GM04504 (cell line): ENCODE data around the gene IFITM1.
"Not testable (repeated sequence)": the region's sequence is repeated elsewhere in the genome, so short reads cannot be mapped to it uniquely, and the experiment has no call there.

Source experiments
- DNase-seq: peaks from one replicate; pipeline ENCODE4 v3.0.0-alpha.2; 2012; ENCODE audit warnings: low read depth

IFITM1 gene

DNA sequence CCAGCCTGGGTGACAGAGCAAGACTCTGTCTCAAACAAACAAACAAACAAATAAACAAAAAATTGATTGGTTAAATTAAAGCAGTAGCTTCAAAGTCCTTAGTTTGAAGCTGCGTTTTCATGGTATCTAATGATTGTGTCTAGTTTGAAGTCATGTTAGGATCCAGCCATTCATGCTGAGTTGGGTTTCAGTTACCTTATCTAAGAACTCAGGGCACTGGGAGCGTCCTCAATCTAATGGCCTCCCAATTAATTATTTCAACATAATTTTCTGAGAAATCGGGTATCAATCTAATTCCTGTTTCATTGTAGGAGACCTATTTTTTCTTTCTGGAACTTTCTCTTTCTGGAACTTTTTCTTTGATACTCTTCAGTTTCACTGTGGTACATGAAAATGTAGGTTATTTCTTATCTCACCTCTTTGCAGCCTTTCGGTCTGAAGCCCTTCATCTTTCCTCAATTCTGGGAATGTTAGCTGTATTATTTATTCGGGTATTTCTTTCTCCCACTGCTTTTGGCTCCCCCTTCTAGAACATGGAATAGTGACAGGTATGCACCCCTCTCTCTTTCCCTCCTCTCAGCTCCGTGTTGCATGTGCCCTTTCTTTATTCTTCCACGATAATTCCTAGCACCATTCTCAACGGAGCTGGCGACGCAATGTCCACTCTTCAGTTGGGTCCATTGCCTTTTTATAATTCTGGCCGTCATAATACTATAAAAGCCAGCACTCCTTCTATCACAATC lies 31.2 kb downstream of the IFITM1 start:
- DNase-seq, result no peak

DNA sequence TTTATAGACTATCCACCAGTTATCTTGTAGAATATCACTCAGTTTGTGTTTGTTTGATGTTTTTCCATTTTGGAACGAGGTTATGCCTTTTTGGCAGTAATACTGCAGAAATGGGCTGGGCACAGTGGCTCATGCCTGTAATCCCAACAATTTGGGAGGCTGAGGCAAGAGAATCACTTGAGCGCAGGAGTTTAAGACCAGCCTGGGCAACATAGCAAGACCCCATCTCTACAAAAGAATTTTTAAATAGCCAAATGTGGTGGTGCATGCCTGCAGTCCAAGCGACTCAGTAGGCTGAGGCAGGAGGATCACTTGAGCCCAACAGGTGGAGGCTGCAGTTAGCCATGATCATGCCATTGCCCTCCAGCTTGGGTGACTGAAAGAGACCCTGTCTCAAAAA lies 32.7 kb downstream of the IFITM1 start:
- DNase-seq, result no peak

DNA sequence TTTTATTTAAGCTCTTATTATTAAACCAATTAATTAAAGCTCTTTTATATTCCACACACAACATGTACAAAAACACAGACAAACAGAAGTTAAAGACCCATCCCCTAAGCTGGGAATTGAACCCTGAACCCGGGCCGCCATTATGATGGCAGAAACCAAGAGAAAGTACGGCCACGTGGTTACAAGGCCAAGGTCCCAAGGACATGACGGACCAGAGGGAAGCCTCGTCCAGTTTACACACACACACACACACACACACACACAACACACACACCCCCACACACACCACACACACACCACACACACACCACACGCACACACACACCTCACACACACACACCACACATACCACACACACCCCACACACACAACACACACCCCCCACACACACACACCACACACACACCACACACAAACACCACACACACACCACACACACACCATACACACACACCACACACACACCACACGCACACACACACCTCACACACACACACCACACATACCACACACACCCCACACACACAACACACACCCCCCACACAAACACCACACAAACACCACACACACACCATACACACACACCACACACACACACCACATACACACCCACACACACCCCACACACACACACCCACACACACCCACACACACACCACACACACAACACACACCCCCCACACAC lies 35.6 kb downstream of the IFITM1 start:
- not testable (repeated sequence) for DNase-seq

DNA sequence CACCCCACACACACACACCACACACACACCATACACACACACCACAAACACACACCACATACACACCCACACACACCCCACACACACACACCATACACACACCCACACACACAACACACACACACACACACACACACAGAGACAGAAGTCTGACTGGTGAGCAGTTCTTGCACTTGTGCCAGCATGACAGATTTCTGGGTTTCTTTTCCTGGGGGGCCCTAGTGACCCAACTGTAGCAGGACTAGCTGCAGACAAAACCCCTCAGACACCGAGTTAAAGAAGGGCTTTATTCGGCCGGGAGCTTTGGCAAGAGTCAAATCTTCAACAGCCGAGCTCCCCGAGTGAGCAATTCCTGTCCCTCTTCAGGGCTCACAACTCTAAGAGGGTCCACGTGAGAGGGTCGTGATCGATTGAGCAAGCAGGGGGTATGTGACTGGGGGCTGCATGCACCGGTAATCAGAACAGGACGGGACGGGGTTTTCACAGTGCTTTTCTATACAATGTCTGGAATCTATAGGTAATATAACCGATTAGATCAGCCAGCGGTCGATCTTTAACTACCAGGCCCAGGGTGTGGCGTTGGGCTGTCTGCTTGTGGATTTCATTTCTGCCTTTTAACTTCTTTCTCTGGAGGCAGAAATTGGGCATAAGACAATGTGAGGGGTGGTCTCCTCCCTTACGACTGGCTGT lies 36.3 kb downstream of the IFITM1 start:
- not testable (repeated sequence) for DNase-seq

DNA sequence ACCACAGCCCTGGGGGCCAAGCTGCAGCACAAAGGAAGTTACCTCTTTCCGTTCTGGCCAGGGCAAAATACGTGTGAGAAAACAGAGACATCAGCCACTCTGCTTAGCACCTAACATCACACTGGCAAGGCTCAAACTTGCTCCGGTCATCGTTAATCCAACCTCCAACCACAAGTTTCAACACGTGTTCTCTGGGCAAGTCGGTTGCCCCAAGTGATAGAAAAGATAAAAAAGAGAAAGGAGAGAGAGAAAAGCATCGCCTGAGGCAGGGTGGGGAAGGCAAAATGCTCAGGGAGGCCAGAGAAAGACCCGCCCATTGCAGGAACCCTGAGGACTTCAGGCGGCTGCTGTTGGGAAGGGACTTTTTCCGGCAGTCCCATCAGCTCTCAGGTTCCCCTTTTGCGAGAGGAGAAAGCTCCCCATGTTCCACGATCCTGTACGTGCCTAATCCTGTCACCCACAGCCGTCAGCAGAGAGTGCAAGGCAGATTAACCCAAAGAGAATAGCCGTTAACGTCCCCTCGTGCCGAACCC lies 36.9 kb downstream of the IFITM1 start:
- no peak for DNase-seq

DNA sequence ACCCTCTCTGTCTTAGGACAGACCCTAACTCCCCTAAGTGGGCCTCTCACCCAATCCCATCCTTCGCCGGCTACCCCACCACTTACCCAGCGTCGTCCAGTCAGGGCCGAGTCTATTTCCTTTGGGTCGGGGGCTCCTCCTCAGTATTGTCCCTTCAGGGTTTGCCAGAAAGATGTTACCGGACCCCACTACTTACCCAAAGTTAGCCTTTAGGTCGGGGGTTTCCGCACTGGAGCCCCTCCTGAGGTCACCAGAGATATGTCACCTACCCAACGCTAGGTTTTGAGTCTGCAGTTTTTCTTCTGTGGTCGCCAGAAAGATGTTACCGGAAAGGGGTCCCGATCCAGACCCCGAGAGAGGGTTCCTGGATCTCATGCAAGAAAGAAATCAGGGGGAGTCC lies 37.6 kb downstream of the IFITM1 start:
- no peak for DNase-seq

DNA sequence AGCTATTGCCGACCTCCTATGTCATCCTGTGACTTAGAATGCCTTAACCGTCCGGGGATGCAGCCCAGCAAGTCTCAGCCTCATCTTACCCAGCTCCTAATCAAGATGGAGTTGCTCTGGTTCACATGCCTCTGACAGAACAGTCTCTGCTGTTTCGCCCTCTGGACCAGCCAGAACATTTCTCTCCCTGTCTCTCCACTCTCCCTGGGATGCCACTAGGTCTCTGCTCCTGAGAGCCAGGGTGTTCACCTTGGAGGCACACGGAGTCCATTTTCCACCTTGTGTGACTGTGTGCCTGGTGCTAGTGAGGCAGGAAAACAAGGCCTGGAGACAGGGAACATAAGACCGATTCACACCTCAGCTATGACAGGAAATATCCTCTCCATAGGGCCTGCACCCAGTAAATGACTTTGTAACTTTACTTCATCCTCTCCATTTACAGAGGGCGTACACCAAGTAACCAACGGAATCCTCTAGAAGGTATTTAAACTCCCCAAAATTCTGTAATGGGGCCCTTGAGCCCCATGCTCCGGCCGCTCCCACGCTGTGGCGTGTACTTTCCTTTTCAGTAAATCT lies 38.7 kb downstream of the IFITM1 start:
- no peak for DNase-seq

DNA sequence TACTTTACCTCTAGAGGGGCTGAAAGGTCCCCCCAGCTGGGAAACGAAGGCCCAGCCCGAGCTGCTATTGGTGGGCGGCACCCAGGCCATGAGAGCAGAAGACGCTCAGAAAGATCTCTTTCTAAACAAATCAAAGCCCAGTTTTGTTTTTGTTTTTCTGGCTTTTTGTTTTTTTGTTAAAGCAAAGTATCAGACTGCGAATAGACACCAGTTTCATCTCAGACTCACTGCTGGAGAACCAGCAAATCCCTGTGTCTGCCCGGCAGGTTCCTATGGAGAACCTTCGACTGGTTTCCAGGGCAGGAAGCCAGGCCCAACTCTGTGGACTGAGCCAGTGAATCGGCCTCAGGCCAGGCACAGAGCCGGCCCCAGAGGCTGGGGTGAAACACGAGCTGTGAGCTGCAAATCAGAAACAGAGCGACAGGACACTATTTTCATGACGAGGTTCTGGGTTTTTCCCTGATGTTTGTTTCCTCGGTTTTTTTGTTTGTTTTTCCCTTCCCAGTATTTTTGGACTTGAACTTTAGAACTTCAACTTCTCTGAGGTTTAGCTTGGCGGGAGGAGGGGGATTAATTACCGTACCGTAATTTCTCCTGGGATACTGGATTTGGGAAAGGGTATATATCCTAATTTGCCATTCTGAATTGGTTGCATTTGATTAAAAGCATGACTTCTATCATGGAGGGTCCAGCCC lies 39.5 kb downstream of the IFITM1 start:
- DNase-seq, result peak; percentile 80

DNA sequence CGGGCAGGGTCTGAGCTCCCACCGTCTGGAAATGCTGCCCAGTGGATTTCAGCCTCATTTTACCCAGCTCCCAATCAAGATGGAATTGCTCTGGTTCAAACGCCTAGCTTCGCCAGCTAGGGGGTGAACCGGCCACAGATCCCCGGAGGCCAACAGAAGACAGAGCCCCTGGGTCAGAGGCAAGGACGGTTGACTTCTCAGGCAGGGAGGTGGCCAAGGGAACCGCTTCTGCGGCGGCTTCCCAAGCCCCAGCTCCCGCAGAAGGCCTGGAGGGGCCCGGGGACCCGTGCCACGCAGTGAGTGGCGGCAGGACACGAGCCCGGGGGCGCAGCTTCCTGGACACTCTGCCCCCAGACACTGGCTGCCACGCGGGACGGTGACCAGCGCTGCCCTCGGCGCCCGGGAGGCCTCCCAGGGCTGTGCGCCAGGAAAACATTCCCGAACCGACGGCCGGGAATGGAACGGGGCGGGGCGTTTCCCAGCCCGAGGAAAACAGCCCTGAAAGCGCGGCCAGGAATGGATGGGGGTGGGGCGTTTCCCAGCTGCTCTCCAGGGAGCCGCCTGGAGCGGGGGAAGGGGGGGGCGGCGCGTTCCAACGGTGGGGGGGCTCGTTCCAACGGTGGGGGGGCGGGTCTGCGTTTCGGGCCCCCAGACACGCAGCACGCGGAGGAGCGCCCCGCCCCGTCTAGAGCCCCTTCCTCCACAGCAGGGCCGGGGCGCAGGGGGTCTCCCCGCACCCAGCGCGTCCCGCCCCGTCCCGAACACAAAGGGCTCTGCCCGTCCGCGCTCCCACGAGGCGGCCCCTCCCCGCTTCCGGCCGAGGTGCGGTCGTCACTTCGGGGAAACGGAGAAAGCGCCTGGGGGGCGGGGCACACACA lies 42.0 kb downstream of the IFITM1 start:
- DNase-seq, result peak; percentile 91

DNA sequence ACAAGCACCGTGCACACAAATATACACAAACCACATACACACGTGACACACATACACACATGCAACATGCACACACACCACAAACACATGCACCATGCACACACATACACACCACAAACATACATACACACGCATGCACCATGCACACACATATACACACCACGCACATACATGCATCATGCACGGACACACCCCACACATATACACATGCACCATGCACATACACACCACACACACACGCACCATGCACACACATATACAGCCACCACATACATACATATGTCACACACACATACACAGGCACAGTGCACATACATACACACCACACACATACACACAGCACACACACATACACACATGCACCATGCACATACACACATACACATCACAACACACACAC lies 42.8 kb downstream of the IFITM1 start:
- no peak for DNase-seq

DNA sequence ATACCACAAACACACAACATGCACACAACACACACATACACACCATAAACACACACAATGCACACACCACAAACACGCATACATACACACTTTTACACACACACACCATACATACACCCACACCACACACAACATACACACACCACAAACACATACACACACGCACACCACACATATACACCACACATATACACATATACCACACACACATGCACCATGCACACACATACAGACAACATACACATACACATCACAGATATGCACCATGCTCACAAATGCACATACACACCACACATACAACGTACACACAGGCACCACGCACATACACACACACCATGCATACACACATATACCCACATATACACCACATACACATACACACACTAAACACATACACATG lies 43.7 kb downstream of the IFITM1 start:
- no peak for DNase-seq

DNA sequence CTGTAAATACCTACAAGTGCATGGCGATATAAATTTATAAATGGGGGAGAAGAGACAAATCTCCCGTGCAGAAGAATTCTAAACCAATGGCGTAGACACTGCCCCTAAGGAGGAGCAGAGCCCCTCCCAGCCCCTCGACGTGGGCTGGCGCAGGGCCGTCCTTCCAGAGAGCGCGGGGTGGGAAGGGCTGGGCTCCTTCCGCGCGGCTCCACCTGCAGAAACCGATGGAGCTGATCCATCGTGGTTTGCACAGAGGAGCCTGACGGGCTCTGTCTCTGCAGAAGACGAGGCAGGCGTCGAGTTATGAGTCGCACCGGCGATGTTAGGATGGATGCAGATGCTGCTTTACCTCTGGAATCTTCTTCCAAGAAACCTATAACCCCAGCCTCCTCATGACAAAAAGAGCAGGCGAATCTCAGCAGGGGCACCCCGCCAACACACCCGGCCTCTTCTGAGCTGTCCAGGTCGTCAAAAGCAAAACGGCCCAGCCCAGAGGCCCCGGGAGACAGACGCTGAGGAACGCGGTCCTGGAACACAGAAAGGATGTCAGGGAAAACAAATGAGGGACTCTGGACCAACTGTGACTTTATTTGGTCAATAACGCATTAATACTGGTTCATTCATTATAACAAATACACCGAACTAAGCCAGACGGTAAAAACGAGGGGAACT lies 44.4 kb downstream of the IFITM1 start:
- no peak for DNase-seq

DNA sequence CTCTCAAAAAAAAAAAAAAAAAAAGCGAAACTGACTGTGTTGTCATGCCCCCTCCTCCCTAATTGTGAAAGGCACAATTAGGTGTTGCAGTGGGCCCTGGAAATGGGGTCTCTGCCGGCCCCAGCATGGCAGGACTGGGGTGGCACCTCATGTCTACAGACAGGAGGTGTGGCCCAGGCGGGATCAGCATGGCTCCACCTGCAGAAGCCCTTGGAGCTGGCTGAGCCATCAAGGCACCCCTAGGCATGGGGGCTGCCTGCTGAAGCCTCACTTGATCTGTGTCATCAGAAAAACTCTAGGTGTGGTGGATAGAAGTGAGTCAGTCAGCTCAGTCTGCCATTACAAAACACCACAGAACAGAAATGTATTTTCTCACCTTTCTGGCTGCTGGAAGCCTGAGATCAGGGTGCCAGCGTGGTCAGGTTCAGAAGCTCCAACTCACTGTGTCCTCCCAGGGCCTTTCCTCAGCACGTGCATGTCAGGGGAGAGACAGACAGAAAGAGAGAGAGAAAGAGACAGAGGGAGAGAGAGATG lies 45.4 kb downstream of the IFITM1 start:
- no peak for DNase-seq

DNA sequence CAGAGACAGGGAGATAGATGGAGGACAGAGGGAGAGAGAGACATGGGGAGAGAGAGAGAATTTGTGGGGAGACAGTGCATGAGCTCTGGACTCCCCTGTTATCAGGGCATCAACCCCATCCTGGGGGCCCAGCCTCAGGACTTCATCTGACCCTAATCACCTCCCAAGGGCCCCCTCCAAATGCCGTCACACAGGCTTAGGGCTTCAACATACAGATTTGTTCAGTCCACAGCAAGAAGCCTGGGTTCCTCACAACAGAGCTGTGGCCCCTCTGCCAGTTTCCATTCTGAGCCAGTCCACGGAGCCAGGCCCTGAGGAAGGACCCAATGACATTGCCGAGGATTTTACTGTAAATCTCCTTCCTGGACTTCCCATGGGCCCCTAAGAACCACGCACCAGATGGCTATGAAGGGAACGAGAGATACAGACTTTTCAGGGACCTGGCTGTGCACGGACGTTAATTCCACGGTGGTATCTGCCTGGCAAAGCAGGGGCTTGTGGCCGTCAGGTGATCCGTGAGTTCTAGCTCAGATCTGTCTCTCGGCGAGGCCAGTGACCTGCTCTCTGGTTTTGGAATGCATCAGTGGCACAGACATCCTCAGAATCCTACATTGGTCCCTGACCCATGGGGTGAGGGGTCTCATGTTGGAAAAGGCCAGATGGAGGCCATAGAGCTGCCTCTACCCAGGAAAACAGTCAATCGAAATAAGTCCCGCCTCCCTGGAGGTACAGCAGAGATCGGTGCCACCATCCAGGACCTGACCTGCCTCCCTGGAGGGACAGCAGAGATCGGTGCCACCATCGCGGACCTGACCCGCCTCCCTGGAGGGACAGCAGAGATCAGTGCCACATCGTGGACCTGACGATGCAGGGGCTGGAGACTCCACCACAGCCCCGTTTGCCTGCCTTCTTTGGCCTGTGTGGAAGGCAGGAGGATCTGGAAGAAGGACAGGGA lies 46.8 kb downstream of the IFITM1 start:
- DNase-seq, result no peak

DNA sequence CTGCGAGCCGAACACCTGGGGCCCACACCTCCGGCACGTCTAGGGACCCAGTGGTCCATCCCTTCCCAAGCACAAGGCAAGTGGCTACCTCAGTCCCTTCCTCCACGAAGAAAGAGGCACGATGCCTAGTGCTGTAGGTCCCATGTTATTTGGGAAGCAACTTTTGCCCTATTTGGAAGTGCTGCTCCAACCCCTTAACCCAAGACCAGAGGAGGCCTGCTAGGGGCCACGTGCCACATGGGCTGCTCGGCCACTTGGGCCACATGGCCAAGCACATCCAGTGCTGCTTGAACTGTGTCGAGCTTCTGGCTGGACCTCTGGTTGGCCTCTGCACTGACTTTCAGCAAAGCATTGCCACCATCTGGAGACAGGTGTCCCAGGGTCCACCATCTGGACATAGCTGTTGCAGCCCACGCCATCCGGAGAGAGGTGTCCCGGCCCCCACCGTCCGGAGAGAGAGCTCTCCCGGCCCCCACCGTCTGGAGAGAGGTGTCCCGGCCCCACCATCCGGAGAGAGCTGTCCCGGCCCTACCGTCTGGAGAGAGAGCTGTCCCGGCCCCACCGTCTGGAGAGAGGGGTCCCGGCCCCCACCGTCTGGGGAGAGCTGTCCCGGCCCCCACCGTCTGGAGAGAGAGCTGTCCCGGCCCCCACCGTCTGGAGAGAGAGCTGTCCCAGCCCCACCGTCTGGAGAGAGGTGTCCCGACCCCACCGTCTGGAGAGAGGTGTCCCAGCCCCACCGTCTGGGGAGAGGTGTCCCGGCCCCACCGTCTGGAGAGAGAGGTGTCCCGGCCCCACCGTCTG lies 49.0 kb downstream of the IFITM1 start:
- DNase-seq, result no peak

DNA sequence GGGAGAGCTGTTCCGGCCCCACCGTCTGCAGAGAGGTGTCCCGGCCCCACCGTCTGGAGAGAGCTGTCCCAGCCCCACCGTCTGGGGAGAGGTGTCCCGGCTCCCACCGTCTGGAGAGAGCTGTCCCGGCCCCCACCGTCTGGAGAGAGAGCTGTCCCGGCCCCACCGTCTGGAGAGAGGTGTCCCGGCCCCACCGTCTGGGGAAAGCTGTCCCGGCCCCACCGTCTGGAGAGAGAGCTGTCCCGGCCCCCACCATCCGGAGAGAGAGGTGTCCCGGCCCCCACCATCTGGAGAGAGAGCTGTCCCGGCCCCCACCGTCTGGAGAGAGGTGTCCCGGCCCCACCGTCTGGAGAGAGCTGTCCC lies 49.6 kb downstream of the IFITM1 start:
- DNase-seq, result not testable (repeated sequence)

DNA sequence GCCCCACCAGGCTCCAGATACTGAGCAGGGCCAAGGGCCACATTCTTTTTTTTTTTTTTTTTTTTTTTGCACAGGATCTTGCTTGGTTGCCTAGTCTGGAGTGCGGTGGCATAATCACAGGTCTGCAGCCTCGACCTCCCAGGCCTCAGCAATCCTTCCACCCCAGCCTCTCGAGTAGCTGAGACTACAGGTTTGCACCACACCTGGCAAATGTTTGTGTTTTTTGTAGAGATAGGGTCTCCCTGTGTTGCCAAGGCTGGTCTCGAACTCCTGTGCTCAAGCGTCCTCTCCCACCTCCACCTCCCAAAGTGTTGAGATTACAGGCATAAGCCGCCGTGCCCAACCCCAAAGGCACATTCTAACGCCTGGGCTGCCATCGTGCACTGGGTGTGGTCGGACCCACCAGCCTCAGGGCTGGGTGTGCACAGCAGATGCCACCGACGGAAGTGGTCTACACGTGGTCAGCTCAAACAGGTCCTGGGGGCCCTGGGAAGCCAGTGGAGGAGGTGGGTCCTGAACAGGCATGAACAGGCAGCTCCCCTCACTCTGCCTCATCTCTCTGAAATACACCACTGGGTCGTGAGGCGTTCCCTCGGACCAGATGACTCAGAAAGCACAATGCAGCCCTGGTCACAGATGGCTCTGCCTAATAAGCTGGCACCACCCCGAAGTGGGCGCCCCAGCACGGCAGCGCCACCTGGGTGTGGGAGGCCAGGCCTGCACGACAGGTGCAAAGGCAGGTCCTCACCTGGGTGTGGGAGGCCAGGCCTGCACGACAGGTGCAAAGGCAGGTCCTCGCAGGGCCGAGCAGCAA lies 50.3 kb downstream of the IFITM1 start:
- DNase-seq, result no peak
